Suppressor macrophage treated with lipopolysaccharide for 4 hours (primary cell): Measurements from ENCODE around the gene FOS.

Source experiments
- DNase-seq: peaks from one replicate; pipeline ENCODE4 v3.0.0-alpha.2; 2020

FOS gene

GRCh38 chr14:75278422-75279152 is at the start of gene FOS:
TSS of gene FOS (plus strand) at chr14:75278828. CDS start at chr14:75278983, 155 bp downstream.
- peak; percentile 95 for DNase-seq

GRCh38 chr14:75229661-75230139 is 48.9 kb upstream of the FOS start:
- no peak for DNase-seq

GRCh38 chr14:75230140-75230792 is 48.4 kb upstream of the FOS start:
- DNase-seq: no peak

GRCh38 chr14:75231320-75231719 is 47.3 kb upstream of the FOS start:
- no peak for DNase-seq

- no peak for DNase-seq
These were observed 46.4 kb upstream of the FOS start for GRCh38 chr14:75232191-75232590.

- no peak for DNase-seq
These were observed 46.0 kb upstream of the FOS start for GRCh38 chr14:75232597-75232996.

- DNase-seq: peak; percentile 89
These were observed 44.2 kb upstream of the FOS start for GRCh38 chr14:75234173-75235115.

- peak; percentile 45 for DNase-seq
These were observed 43.4 kb upstream of the FOS start for GRCh38 chr14:75235198-75235597.

GRCh38 chr14:75236467-75236866 is 42.2 kb upstream of the FOS start:
- no peak for DNase-seq

- no peak for DNase-seq
These were observed 41.7 kb upstream of the FOS start for GRCh38 chr14:75236901-75237419.

GRCh38 chr14:75238756-75239455 is 39.7 kb upstream of the FOS start:
- peak; percentile 60 for DNase-seq

- no peak for DNase-seq
These were observed 37.8 kb upstream of the FOS start for GRCh38 chr14:75240781-75241180.

GRCh38 chr14:75242546-75243273 is 35.9 kb upstream of the FOS start:
- DNase-seq: no peak

- DNase-seq: no peak
These were observed 34.5 kb upstream of the FOS start for GRCh38 chr14:75244121-75244520.

GRCh38 chr14:75246546-75247285 is 31.9 kb upstream of the FOS start:
- no peak for DNase-seq

GRCh38 chr14:75247286-75247922 is 31.2 kb upstream of the FOS start:
- DNase-seq: no peak

- DNase-seq: no peak
These were observed 30.7 kb upstream of the FOS start for GRCh38 chr14:75247939-75248338.

- no peak for DNase-seq
These were observed 29.2 kb upstream of the FOS start for GRCh38 chr14:75249251-75249957.

- no peak for DNase-seq
These were observed 28.7 kb upstream of the FOS start for GRCh38 chr14:75249958-75250336.

GRCh38 chr14:75250800-75251199 is 27.8 kb upstream of the FOS start:
- no peak for DNase-seq
